Ovary (tissue), 9 donors: Measurements from ENCODE around the gene TIPARP. TPM values are rescaled to one million over a fixed set of nuclear protein-coding genes. Genes with fewer than 3 reads are reported as not detected.

Experiments used
- DNase-seq, 5 donors: peaks; one replicate each; pipeline ENCODE4 v3.0.0-alpha.2; 2019 to 2020
- H3K27ac ChIP-seq, 2 donors: fragments of 200-600 bp; one replicate each; pipeline versions ENCODE4 v1.5.1 to v1.8.0; 2019 to 2022
- H3K27me3 ChIP-seq: fragments of 200-600 bp; one replicate; pipeline ENCODE4 v1.8.0; 2022
- H3K36me3 ChIP-seq: fragments of 200-600 bp; sonication (generic); one replicate; pipeline ENCODE4 v1.5.1; 2019
- H3K4me1 ChIP-seq: one replicate; pipeline ENCODE4 v1.8.1; 2013; ENCODE audit warnings: mild to moderate bottlenecking, moderate library complexity; ENCODE audit not compliant: insufficient read depth
- H3K4me3 ChIP-seq: fragments of 200-600 bp; sonication (generic); one replicate; pipeline ENCODE4 v1.5.1; 2017
- H3K9me3 ChIP-seq, 2 donors: fragments of 200-600 bp in 1 of 2; sonication (generic) in 1 of 2; one replicate each; pipeline versions ENCODE4 v1.5.1 to v1.8.1; 2013 to 2019; ENCODE audit warnings: mild to moderate bottlenecking in 1 of 2, moderate library complexity in 1 of 2
- CTCF ChIP-seq, 3 donors: fragments of 450-650 bp in 2 of 3; fragments of 200-600 bp in 1 of 3; IDR thresholded peaks; one replicate each; pipeline versions ENCODE4 v1.5.1 to v1.8.0; 2016 to 2022; ENCODE audit warnings: antibody characterized with exemption in 3 of 3, mild to moderate bottlenecking in 1 of 3
- EP300 ChIP-seq: sonication (generic); formaldehyde crosslinking; IDR thresholded peaks from one replicate; pipeline ENCODE4 v1.6.1; 2017; ENCODE audit warnings: antibody characterized with exemption
- POLR2A ChIP-seq: fragments of 450-650 bp; IDR thresholded peaks from one replicate; pipeline ENCODE4 v1.6.1; 2017; ENCODE audit warnings: antibody characterized with exemption, mild to moderate bottlenecking, moderate library complexity
- WGBS, 3 donors: extraction: QIAGEN DNeasy Blood & Tissue Kit in 1 of 3; methylation state at CpG; one replicate each; pipeline versions ENCODE4 v1.1.5 to v1.1.7; 2013 to 2017; 5-methylcytosine and 5-hydroxymethylcytosine counted together
- intact Hi-C, 4 donors: fragments of 100-400 bp; cut with DNase I; formaldehyde crosslinking; loops; one replicate each; pipeline versions ENCODE4 v1.11.0 to v1.15.1; 2022 to 2023
- polyA plus RNA-seq, 2 donors: library from polyadenylated mRNA; stranded (reverse); fragments of 200-250 nt in 1 of 2; fragments of 350-450 nt in 1 of 2; fragmentation: Illumina TruSeq in 1 of 2; extraction: RNeasy Lipid Tissue Mini Kit (QIAGEN cat#74804) in 1 of 2; gene quantifications; one replicate each; pipeline ENCODE4 v1.2.3, GENCODE V29; 2013 to 2014
- total RNA-seq, 7 donors: library from RNA; depleted of rRNA in 2 of 7; stranded (reverse); fragments of >200 nt in 2 of 7; fragmentation: NEBNext Ultra II Directional in 3 of 7; extraction: Animal tissue kit (Norgen Biotek cat#: 25700) in 3 of 7; gene quantifications; one replicate each; pipeline versions ENCODE4 v1.1.0 to v1.2.4, GENCODE V29; 2016 to 2023
- donor health status: DM: no; HTN: no; CAD: no; lungs with moderate emphysema.
- donor health status: DM: no; HTN: no; CAD: no.
- donor health status: Bipolar disorder and iron deficiency.
- donor health status: DM: yes; HTN: yes; CAD: no.
- donor health status: DM: no; HTN: no; CAD: no.
- donor health status: DM: yes; HTN: yes; CAD: no.

The TIPARP gene
- total and polyA plus RNA-seq, 9 donors: 11.3 to 109 (median 46.1) TPM

GRCh38 chr3:156688632-156689452, 14.5 kb downstream of the TIPARP start:
- H3K27ac ChIP-seq: no peak overlapping the region
- 78 to 86% (median 86%) methylated on average over 7 of the region's 7 CpGs for WGBS, 3 donors
- TF ChIP-seq POLR2A: no peak
- TF ChIP-seq EP300: no peak
- no peak for TF ChIP-seq CTCF (IDR thresholded peaks at IDR 0.05)
- no peaks in the 10 kb centered on the region for H3K27me3 ChIP-seq
- H3K4me3 ChIP-seq: no peak overlapping the region
- no peaks in the 10 kb centered on the region for H3K36me3 ChIP-seq
- peaks cover 10% of the 10 kb centered on the region for H3K4me1 ChIP-seq
- no peak for DNase-seq
- intact Hi-C loops: loop anchor here in 1 of 4 donors (5.0 kb wide), 1 partner anchor 393 kb away; no protein-coding TSS in a partner anchor
- H3K9me3 ChIP-seq: no peaks in the 10 kb centered on the region

GRCh38 chr3:156689608-156690007, 15.2 kb downstream of the TIPARP start:
- intact Hi-C loops: loop anchor here in 1 of 4 donors (5.0 kb wide), 1 partner anchor 393 kb away; no protein-coding TSS in a partner anchor
- TF ChIP-seq CTCF (IDR thresholded peaks at IDR 0.05): no peak
- no peak for TF ChIP-seq EP300
- no peak for TF ChIP-seq POLR2A
- WGBS, 3 donors: 0 to 3% (median 0%) methylated on average over 1 of the region's 1 CpG
- H3K4me3 ChIP-seq: no peak overlapping the region
- no peak for DNase-seq
- no peaks in the 10 kb centered on the region for H3K27me3 ChIP-seq
- H3K9me3 ChIP-seq: no peaks in the 10 kb centered on the region
- peaks cover 10% of the 10 kb centered on the region for H3K4me1 ChIP-seq
- no peak overlapping the region for H3K27ac ChIP-seq
- H3K36me3 ChIP-seq: no peaks in the 10 kb centered on the region

GRCh38 chr3:156691920-156692319, 17.5 kb downstream of the TIPARP start:
- H3K27ac ChIP-seq: no peak overlapping the region
- no peaks in the 10 kb centered on the region for H3K36me3 ChIP-seq
- peak overlapping the region; percentile 5 for H3K4me3 ChIP-seq
- 19 to 23% (median 20%) methylated on average over 1 of the region's 1 CpG for WGBS, 3 donors
- no peaks in the 10 kb centered on the region for H3K9me3 ChIP-seq
- peaks cover 8% of the 10 kb centered on the region for H3K4me1 ChIP-seq
- DNase-seq: no peak
- intact Hi-C loops: no loop called here
- no peaks in the 10 kb centered on the region for H3K27me3 ChIP-seq
- TF ChIP-seq CTCF (IDR thresholded peaks at IDR 0.05) (no peak), EP300 (no peak), POLR2A (no peak)

GRCh38 chr3:156693166-156693565, 18.8 kb downstream of the TIPARP start:
- Histone ChIP-seq H3K27me3 (no peaks in the 10 kb centered on the region), H3K27ac (no peak overlapping the region), H3K36me3 (no peaks in the 10 kb centered on the region), H3K9me3 (no peaks in the 10 kb centered on the region), H3K4me1 (peaks cover 6% of the 10 kb centered on the region), H3K4me3 (no peak overlapping the region)
- intact Hi-C loops: no loop called here
- TF ChIP-seq EP300: no peak
- no peak for TF ChIP-seq CTCF (IDR thresholded peaks at IDR 0.05)
- DNase-seq: no peak
- 37 to 41% (median 38%) methylated on average over 2 of the region's 2 CpGs for WGBS, 3 donors
